Measurements from ENCODE around the gene LILRB1. TPM values are rescaled to one million over a fixed set of nuclear protein-coding genes. Genes with fewer than 3 reads are reported as not detected.

The LILRB1 gene
- total RNA-seq, 3 donors from 2014 or later (not counting 1 experiment from before 2014, with no cell fraction given): 18.4 to 44.4 (median 38.5) TPM

DNA sequence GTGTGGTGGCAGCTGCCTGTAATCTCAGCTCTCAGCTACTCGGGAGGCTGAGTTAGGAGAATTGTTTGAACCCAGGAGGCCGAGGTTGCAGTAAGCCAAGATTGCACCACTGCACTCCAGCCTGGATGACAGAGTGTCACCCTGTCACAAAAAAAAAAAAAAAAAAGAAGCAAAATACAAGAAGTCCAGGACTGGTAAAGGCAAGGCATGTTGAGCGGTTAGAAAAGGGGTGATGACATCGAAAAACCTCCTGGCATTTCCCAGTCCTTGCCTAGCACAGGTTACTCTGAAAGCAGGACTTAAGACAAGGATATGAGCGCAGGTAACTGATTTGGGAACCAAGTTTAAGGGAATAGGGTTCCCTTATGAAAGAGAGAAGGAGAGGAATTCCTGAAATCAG lies 30.0 kb downstream of the LILRB1 start:
- no peaks in the 10 kb centered on the region for H3K36me3 ChIP-seq (ENCODE audit: control insufficient read depth, insufficient read depth, low read length)
- ATAC-seq: no peak
- H3K4me3 Mint-ChIP-seq: no peak overlapping the region
- H3K4me1 Mint-ChIP-seq: no peaks in the 10 kb centered on the region
- no peaks in the 10 kb centered on the region for H3K9me3 ChIP-seq (ENCODE audit: control insufficient read depth, insufficient read depth, low read length)
- no peaks in the 10 kb centered on the region for H3K9me3 Mint-ChIP-seq
- no peak overlapping the region for H3K4me3 ChIP-seq (ENCODE audit: low read length)
- intact Hi-C loops (cut with micrococcal nuclease): no loop called here
- no peak for DNase-seq
- H3K27ac ChIP-seq (ENCODE audit: low read length): no peak overlapping the region
- TF ChIP-seq, protein P1, sequence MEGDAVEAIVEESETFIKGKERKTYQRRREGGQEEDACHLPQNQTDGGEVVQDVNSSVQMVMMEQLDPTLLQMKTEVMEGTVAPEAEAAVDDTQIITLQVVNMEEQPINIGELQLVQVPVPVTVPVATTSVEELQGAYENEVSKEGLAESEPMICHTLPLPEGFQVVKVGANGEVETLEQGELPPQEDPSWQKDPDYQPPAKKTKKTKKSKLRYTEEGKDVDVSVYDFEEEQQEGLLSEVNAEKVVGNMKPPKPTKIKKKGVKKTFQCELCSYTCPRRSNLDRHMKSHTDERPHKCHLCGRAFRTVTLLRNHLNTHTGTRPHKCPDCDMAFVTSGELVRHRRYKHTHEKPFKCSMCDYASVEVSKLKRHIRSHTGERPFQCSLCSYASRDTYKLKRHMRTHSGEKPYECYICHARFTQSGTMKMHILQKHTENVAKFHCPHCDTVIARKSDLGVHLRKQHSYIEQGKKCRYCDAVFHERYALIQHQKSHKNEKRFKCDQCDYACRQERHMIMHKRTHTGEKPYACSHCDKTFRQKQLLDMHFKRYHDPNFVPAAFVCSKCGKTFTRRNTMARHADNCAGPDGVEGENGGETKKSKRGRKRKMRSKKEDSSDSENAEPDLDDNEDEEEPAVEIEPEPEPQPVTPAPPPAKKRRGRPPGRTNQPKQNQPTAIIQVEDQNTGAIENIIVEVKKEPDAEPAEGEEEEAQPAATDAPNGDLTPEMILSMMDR (IDR thresholded peaks at IDR 0.05): no peak
- H3K4me1 ChIP-seq (ENCODE audit: control insufficient read depth, insufficient read depth, low read length): peaks cover 14% of the 10 kb centered on the region
- H3K27ac Mint-ChIP-seq: no peak overlapping the region
- H3K36me3 Mint-ChIP-seq: no peaks in the 10 kb centered on the region
- no peaks in the 10 kb centered on the region for H3K27me3 ChIP-seq (ENCODE audit: control insufficient read depth, insufficient read depth, low read length)
- 87% methylated on average over 5 of the region's 5 CpGs for WGBS (ENCODE audit: insufficient coverage)
- H3K27me3 Mint-ChIP-seq (ENCODE audit: low read depth in 2 of 2): peaks cover 28 to 39% of the 10 kb centered on the region in 2 donors

DNA sequence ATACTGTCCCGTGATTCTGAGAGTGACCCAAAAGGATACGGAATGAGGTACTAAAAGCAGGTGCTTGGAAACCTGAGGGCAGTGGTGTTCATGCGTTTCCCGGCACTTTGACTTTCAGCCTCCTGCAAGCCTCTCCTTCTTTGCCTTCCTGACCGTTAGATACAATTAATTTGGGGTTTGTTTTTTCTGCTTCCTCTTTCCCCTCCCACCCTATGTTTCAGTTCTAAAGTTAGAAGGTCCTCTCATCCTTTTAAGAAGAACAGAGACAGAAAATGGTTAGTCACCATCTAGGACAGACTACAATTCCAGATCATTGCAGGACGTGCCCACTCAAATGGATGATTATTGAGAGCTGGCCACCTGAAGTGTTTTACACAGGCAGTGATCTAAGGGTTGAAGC lies 30.7 kb downstream of the LILRB1 start:
- no peaks in the 10 kb centered on the region for H3K27me3 ChIP-seq (ENCODE audit: control insufficient read depth, insufficient read depth, low read length)
- no peak overlapping the region for H3K4me3 Mint-ChIP-seq

DNA sequence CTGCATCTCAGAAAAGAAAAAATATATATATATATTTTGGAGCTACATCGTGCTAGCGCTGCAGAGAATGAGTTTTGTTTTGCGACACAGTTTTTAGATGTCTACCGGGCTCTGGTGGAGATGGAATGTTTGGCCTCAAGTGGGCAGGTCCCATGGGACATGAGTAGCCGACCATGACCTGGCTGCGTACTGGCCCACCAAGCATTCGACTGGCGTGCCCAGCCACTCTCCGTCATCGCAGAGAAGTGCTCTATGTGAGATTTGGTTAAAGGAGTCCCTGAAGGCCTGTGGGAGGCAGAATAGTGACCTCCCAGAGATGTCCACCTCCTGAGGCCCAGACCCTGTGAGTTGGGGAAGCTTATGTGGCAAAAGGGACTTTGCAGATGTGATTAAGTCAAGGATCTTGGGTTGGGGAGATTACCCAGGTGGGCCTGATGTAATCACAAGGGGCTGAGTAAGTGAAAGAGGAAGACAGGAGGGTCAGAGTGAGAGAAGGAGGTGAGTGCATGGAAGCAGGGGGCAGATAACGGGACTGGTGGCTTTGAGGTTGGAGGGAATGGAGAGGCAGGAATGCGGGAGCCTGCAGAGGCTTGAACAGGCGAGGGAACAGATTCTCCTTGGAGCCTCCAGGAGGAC lies 31.7 kb downstream of the LILRB1 start:
- DNase-seq (no peak), ATAC-seq (no peak)
- Mint-ChIP-seq H3K4me1 (no peaks in the 10 kb centered on the region), H3K27ac (no peak overlapping the region), H3K9me3 (no peaks in the 10 kb centered on the region), H3K27me3 (ENCODE audit: low read depth in 2 of 2) (peaks cover 30 to 32% of the 10 kb centered on the region in 2 donors), H3K4me3 (no peak overlapping the region), H3K36me3 (no peaks in the 10 kb centered on the region)
- H3K4me1 ChIP-seq (ENCODE audit: control insufficient read depth, insufficient read depth, low read length): peaks cover 14% of the 10 kb centered on the region
- H3K4me3 ChIP-seq (ENCODE audit: low read length): no peak overlapping the region
- TF ChIP-seq, protein P1 (IDR thresholded peaks at IDR 0.05): no peak
- intact Hi-C loops (cut with micrococcal nuclease): no loop called here
- H3K27me3 ChIP-seq (ENCODE audit: control insufficient read depth, insufficient read depth, low read length): no peaks in the 10 kb centered on the region
- WGBS (ENCODE audit: insufficient coverage): 70% methylated on average over 13 of the region's 13 CpGs
- no peaks in the 10 kb centered on the region for H3K36me3 ChIP-seq (ENCODE audit: control insufficient read depth, insufficient read depth, low read length)
- no peaks in the 10 kb centered on the region for H3K9me3 ChIP-seq (ENCODE audit: control insufficient read depth, insufficient read depth, low read length)
- H3K27ac ChIP-seq (ENCODE audit: low read length): no peak overlapping the region

More for the DNA sequence above, 30.7 kb downstream of the LILRB1 start:
- ATAC-seq (no peak), DNase-seq (no peak)
- Mint-ChIP-seq H3K9me3 (no peaks in the 10 kb centered on the region), H3K4me1 (no peaks in the 10 kb centered on the region), H3K27me3 (ENCODE audit: low read depth in 2 of 2) (peaks cover 31 to 39% of the 10 kb centered on the region in 2 donors), H3K36me3 (no peaks in the 10 kb centered on the region), H3K27ac (no peak overlapping the region)
- TF ChIP-seq, protein P1 (IDR thresholded peaks at IDR 0.05): no peak
- intact Hi-C loops (cut with micrococcal nuclease): no loop called here
- Histone ChIP-seq H3K9me3 (ENCODE audit: control insufficient read depth, insufficient read depth, low read length) (no peaks in the 10 kb centered on the region), H3K36me3 (ENCODE audit: control insufficient read depth, insufficient read depth, low read length) (no peaks in the 10 kb centered on the region), H3K4me3 (ENCODE audit: low read length) (no peak overlapping the region), H3K4me1 (ENCODE audit: control insufficient read depth, insufficient read depth, low read length) (peaks cover 14% of the 10 kb centered on the region), H3K27ac (ENCODE audit: low read length) (no peak overlapping the region)
- WGBS (ENCODE audit: insufficient coverage): 32% methylated on average over 3 of the region's 6 CpGs

DNA sequence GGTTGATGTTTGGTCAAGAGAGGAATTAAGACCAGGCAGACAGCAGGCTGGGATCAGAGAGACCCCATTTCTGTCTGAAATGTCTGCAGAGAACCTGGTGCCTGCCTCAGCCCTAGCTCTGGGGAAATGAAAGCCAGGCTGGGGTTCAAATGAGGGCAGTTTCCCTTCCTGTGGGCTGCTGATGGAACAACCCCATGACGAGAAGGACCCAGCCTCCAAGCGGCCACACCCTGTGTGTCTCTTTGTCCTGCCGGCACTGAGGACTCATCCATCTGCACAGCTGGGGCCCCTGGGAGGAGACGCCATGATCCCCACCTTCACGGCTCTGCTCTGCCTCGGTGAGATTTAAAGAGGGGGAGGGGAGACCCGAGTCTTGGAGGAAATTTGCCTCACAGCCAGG lies 32.4 kb downstream of the LILRB1 start, which contains the start of gene LILRB4:
LILRB4 (plus strand) TSS at position 256 of the 400 bp plus-strand sequence; CDS start at position 305, 49 bp downstream.
- no peaks in the 10 kb centered on the region for H3K4me1 Mint-ChIP-seq
- TF ChIP-seq, protein P1 (IDR thresholded peaks at IDR 0.05): no peak
- no peak within 1 kb of the TSS for H3K4me3 ChIP-seq (ENCODE audit: low read length)
- H3K36me3 Mint-ChIP-seq: no peaks in the 10 kb centered on the region
- no peaks in the 10 kb centered on the region for H3K36me3 ChIP-seq (ENCODE audit: control insufficient read depth, insufficient read depth, low read length)
- DNase-seq (no peak), ATAC-seq (peak in 1 of 3 donors; percentile 24)
- H3K27me3 ChIP-seq (ENCODE audit: control insufficient read depth, insufficient read depth, low read length): no peaks in the 10 kb centered on the region
- H3K9me3 ChIP-seq (ENCODE audit: control insufficient read depth, insufficient read depth, low read length): peaks cover under 1% of the 10 kb centered on the region
- WGBS (ENCODE audit: insufficient coverage): 49% methylated on average over 7 of the region's 7 CpGs
- no peaks in the 10 kb centered on the region for H3K9me3 Mint-ChIP-seq
- peaks cover 32 to 33% of the 10 kb centered on the region in 2 donors for H3K27me3 Mint-ChIP-seq (ENCODE audit: low read depth in 2 of 2)
- no peak within 1 kb of the TSS for H3K4me3 Mint-ChIP-seq
- H3K27ac ChIP-seq (ENCODE audit: low read length): no peak within 1 kb of the TSS
- intact Hi-C loops (cut with micrococcal nuclease): no loop called here
- peaks cover 14% of the 10 kb centered on the region for H3K4me1 ChIP-seq (ENCODE audit: control insufficient read depth, insufficient read depth, low read length)
- H3K27ac Mint-ChIP-seq: no peak within 1 kb of the TSS

Measured in natural killer cell (primary cell).